H1 (cell line): ENCODE data around the gene RBM5. TPM values are rescaled to one million over a fixed set of nuclear protein-coding genes. Genes with fewer than 3 reads are reported as not detected.
A peak's percentile ranks its signal among the peaks of the same experiment; 100 is the strongest.

Experiments
- CTCF ChIA-PET: fragments of 300-600 bp; sonication (Branson Sonifier 250); formaldehyde crosslinking; loops from one replicate; lab custom pipeline; 2021; ENCODE audit not compliant: partially characterized antibody; lab: Charles Lee
- POLR2A ChIA-PET: fragments of 300-600 bp; sonication (Branson Sonifier 250); formaldehyde crosslinking; loops from one replicate; lab custom pipeline; 2021; ENCODE audit warnings: inconsistent platforms; ENCODE audit not compliant: partially characterized antibody; lab: Charles Lee
- DNase-seq, 2 experiments: peaks; one replicate each; pipeline versions ENCODE4 v3.0.0 to v3.0.0-alpha.2; 2010 to 2022; ENCODE audit warnings: low spot score in 2 of 2, low read depth in 1 of 2, mixed read lengths in 1 of 2
- FAIRE-seq: peaks from 2 replicates; lab custom pipeline; 2011; peaks lifted over from hg19 to GRCh38; lab: Jason Lieb, UNC
- H2AFZ ChIP-seq: 2 replicates; pipeline ENCODE4 v1.8.1; 2012; ENCODE audit warnings: low read length, inconsistent platforms
- H2AK5ac ChIP-seq: 2 replicates; pipeline ENCODE4 v1.6.1; 2013; ENCODE audit warnings: low read depth, low read length
- H2BK120ac ChIP-seq: replicated peaks from 2 replicates; pipeline ENCODE3; 2013; ENCODE audit warnings: low read depth, low read length, inconsistent platforms
- H2BK12ac ChIP-seq: 2 replicates; pipeline ENCODE4 v1.6.1; 2013; ENCODE audit warnings: low read depth, low read length
- H2BK15ac ChIP-seq: 2 replicates; pipeline ENCODE4 v1.6.1; 2013; ENCODE audit warnings: low read length
- H2BK20ac ChIP-seq: 2 replicates; pipeline ENCODE4 v1.6.1; 2013; ENCODE audit warnings: low read length
- H2BK5ac ChIP-seq: 2 replicates; pipeline ENCODE4 v1.6.1; 2013; ENCODE audit warnings: low read depth, low read length
- H3K14ac ChIP-seq: 2 replicates; pipeline ENCODE4 v1.6.1; 2013; ENCODE audit warnings: inconsistent platforms; ENCODE audit not compliant: insufficient read length
- H3K18ac ChIP-seq: 2 replicates; pipeline ENCODE4 v1.6.1; 2013; ENCODE audit warnings: low read length; ENCODE audit errors: extremely low read depth
- H3K23ac ChIP-seq: 2 replicates; pipeline ENCODE4 v1.6.1; 2013; ENCODE audit warnings: inconsistent platforms; ENCODE audit not compliant: insufficient read length
- H3K23me2 ChIP-seq: 2 replicates; pipeline ENCODE4 v1.6.1; 2013; ENCODE audit warnings: low read depth, low read length
- H3K27ac ChIP-seq: 2 replicates; pipeline ENCODE4 v1.6.1; 2011; ENCODE audit warnings: low read depth, low read length, inconsistent platforms
- H3K27me3 ChIP-seq, 4 experiments: replicated peaks in 1 of 4; 1 replicate in 1 of 4; 2 replicates in 3 of 4; pipeline versions ENCODE4 v1.6.1 to v1.8.1; 2011 to 2013; ENCODE audit warnings: low read length in 3 of 4, mild to moderate bottlenecking in 3 of 4, inconsistent platforms in 2 of 4, mixed read lengths in 2 of 4, moderate library complexity in 1 of 4; ENCODE audit not compliant: control insufficient read depth in 3 of 4, insufficient read depth in 3 of 4; ENCODE audit errors: extremely low read depth in 1 of 4
- H3K36me3 ChIP-seq, 4 experiments: 2 replicates each; pipeline versions ENCODE4 v1.6.1 to v1.8.1; 2011 to 2013; ENCODE audit warnings: mild to moderate bottlenecking in 4 of 4, low read length in 3 of 4, moderate library complexity in 2 of 4, control low read depth in 1 of 4, inconsistent platforms in 1 of 4; ENCODE audit not compliant: insufficient read depth in 4 of 4, control insufficient read depth in 2 of 4
- H3K4ac ChIP-seq: replicated peaks from 2 replicates; pipeline ENCODE3; 2013; ENCODE audit warnings: low read length, low read depth, mixed read lengths, inconsistent platforms; ENCODE audit not compliant: insufficient read length
- H3K4me1 ChIP-seq, 4 experiments: replicated peaks in 1 of 4; 1 replicate in 1 of 4; 2 replicates in 3 of 4; pipeline versions ENCODE4 v1.6.1 to v1.8.1; 2011 to 2013; ENCODE audit warnings: low read length in 3 of 4, inconsistent platforms in 2 of 4, mixed read lengths in 1 of 4; ENCODE audit not compliant: insufficient read depth in 4 of 4, control insufficient read depth in 3 of 4
- H3K4me2 ChIP-seq, 2 experiments: 2 replicates each; pipeline versions ENCODE4 v1.6.1 to v1.8.1; 2011 to 2013; ENCODE audit warnings: low read depth in 2 of 2, low read length in 2 of 2, control low read depth in 1 of 2, inconsistent platforms in 1 of 2, mild to moderate bottlenecking in 1 of 2; ENCODE audit not compliant: insufficient read depth in 1 of 2
- H3K4me3 ChIP-seq, 4 experiments: fragments of 200-600, 300-600 bp in 1 of 4; sonication (generic), shearing (Covaris generic), sonication (Bioruptor Twin) in 1 of 4; 2 replicates each; pipeline versions ENCODE4 v1.5.1 to v1.8.1; 2011 to 2016; ENCODE audit warnings: low read length in 4 of 4, low read depth in 3 of 4, control low read depth in 2 of 4, inconsistent platforms in 2 of 4, mild to moderate bottlenecking in 2 of 4, mixed read lengths in 1 of 4, moderate library complexity in 1 of 4; ENCODE audit not compliant: insufficient read depth in 2 of 4; ENCODE audit errors: extremely low read depth in 1 of 4
- H3K56ac ChIP-seq: replicated peaks from 2 replicates; pipeline ENCODE3; 2013; ENCODE audit warnings: low read depth, mild to moderate bottlenecking, mixed read lengths, low read length, inconsistent platforms; ENCODE audit not compliant: insufficient read length
- H3K79me1 ChIP-seq: 2 replicates; pipeline ENCODE4 v1.6.1; 2013; ENCODE audit warnings: low read depth, low read length, control low read depth
- H3K79me2 ChIP-seq, 2 experiments: 2 replicates each; pipeline versions ENCODE4 v1.6.1 to v1.8.1; 2012 to 2013; ENCODE audit warnings: low read length in 2 of 2, mild to moderate bottlenecking in 2 of 2, inconsistent platforms in 1 of 2; ENCODE audit not compliant: insufficient read depth in 2 of 2, control insufficient read depth in 1 of 2
- H3K9ac ChIP-seq, 4 experiments: replicated peaks in 1 of 4; 1 replicate in 1 of 4; 2 replicates in 3 of 4; pipeline versions ENCODE4 v1.6.1 to v1.8.1; 2011 to 2013; ENCODE audit warnings: low read depth in 3 of 4, low read length in 3 of 4, control low read depth in 2 of 4, mild to moderate bottlenecking in 2 of 4, moderate library complexity in 2 of 4, inconsistent platforms in 1 of 4; ENCODE audit errors: extremely low read depth in 1 of 4
- H3K9me3 ChIP-seq, 2 experiments: 2 replicates each; pipeline versions ENCODE4 v1.6.1 to v1.8.1; 2012 to 2013; ENCODE audit warnings: mild to moderate bottlenecking in 2 of 2, moderate library complexity in 2 of 2, control low read depth in 1 of 2, inconsistent platforms in 1 of 2, low read depth in 1 of 2, low read length in 1 of 2, mixed read lengths in 1 of 2; ENCODE audit not compliant: insufficient read depth in 2 of 2
- H4K20me1 ChIP-seq, 2 experiments: replicated peaks in 1 of 2; 2 replicates each; pipeline versions ENCODE3 to v1.8.1; 2011 to 2013; ENCODE audit warnings: inconsistent platforms in 2 of 2, low read length in 2 of 2, mild to moderate bottlenecking in 1 of 2; ENCODE audit not compliant: insufficient read depth in 2 of 2, control insufficient read depth in 1 of 2
- H4K5ac ChIP-seq: 2 replicates; pipeline ENCODE4 v1.6.1; 2013; ENCODE audit warnings: low read length, low read depth, mixed read lengths, inconsistent platforms; ENCODE audit not compliant: insufficient read length
- H4K8ac ChIP-seq: 2 replicates; pipeline ENCODE4 v1.8.0; 2013; ENCODE audit warnings: mild to moderate bottlenecking, moderate library complexity, low read length, inconsistent platforms; ENCODE audit not compliant: insufficient read depth; ENCODE audit errors: extremely low read depth
- H4K91ac ChIP-seq: replicated peaks from 2 replicates; pipeline ENCODE3; 2013; ENCODE audit warnings: low read length, mixed read lengths, inconsistent platforms; ENCODE audit not compliant: insufficient read length
- CHD1 ChIP-seq: IDR thresholded peaks from 2 replicates; pipeline ENCODE4 v1.6.1; 2012; ENCODE audit warnings: low read depth, low read length, improper control_type of control experiment
- JUN ChIP-seq: IDR thresholded peaks from 2 replicates; pipeline ENCODE4 v1.6.1; 2011; ENCODE audit warnings: low read depth, mild to moderate bottlenecking, improper control_type of control experiment, low read length
- SP4 ChIP-seq: IDR thresholded peaks from 2 replicates; pipeline ENCODE4 v1.6.1; 2012; ENCODE audit warnings: low read length, inconsistent platforms
- USF2 ChIP-seq: IDR thresholded peaks from 2 replicates; pipeline ENCODE4 v1.6.1; 2011; ENCODE audit warnings: low read length, improper control_type of control experiment
- WGBS, 2 experiments: shearing (Covaris generic) in 1 of 2; methylation state at CpG; one replicate each; pipeline versions ENCODE4 v1.1.6 to v1.1.7; 2013 to 2015; ENCODE audit warnings: low lambda C conversion rate in 2 of 2, mixed read lengths in 2 of 2, inconsistent platforms in 1 of 2, low coverage in 1 of 2, missing lambda C conversion rate in 1 of 2; ENCODE audit not compliant: insufficient replicate concordance in 2 of 2, insufficient coverage in 1 of 2, insufficient read length in 1 of 2; ENCODE audit errors: extremely low coverage in 1 of 2, missing lambda C conversion rate in 1 of 2; 5-methylcytosine and 5-hydroxymethylcytosine counted together
- polyA plus RNA-seq, 7 experiments: library from polyadenylated mRNA; depleted of rRNA in 3 of 7; stranded (reverse) in 5 of 7; unstranded in 2 of 7; fragments of >200 nt in 5 of 7; fragments of 200-250 nt in 2 of 7; gene quantifications; 1 replicate in 5 of 7; 2 replicates in 1 of 7; 4 replicates in 1 of 7; pipeline versions ENCODE4 v1.2.1 to v1.2.3, GENCODE V29; 2011 to 2013; ENCODE audit warnings: missing spikeins in 2 of 7, mixed read lengths in 2 of 7
- total RNA-seq: library from RNA; stranded (reverse); fragmentation: NEBNext Ultra II Directional; extraction: Animal tissue kit (Norgen Biotek cat#: 25700); gene quantifications from 2 replicates; pipeline ENCODE4 v1.2.1, GENCODE V29; 2021

The RBM5 gene
- total and polyA plus RNA-seq, 2 of the 8 experiments (the other 6 are each of a cell fraction or from before 2014, with no cell fraction given): 82.7 to 144 TPM

- H2BK15ac ChIP-seq: peak overlapping the region; percentile 46; the same call in 1 of the 2 replicates
- no peak overlapping the region for H3K4ac ChIP-seq
- no peak overlapping the region for H4K8ac ChIP-seq
- ChIA-PET CTCF (interaction anchor here (0.6 to 5.0 kb wide), 5 partner anchors 12 to 108 kb away, joined by 3 to 30 read pairs (median 3); partner anchors contain the start of gene GNAT1), POLR2A (interaction anchor here (0.8 to 10.6 kb wide), 5 partner anchors 10 to 32 kb away, joined by 3 to 133 read pairs (median 4); no protein-coding TSS in a partner anchor)
- no peak overlapping the region for H3K4me2 ChIP-seq
- no peak overlapping the region for H4K5ac ChIP-seq
- H4K20me1 ChIP-seq: no peaks in the 10 kb centered on the region
- 0 out of 2 replicates have a peak overlapping the region, but pooled peaks have one; percentile 7 for H3K18ac ChIP-seq
- peaks cover 4 to 15% (median 9%) of the 10 kb centered on the region in 4 experiments for H3K4me1 ChIP-seq
- H2AK5ac ChIP-seq: no peak overlapping the region
- no peaks in the 10 kb centered on the region for H3K9me3 ChIP-seq
- no peak overlapping the region for H3K14ac ChIP-seq
- WGBS, 2 experiments: 82% methylated on average over 4 of the region's 4 CpGs; no CpG with 5 or more reads in 1 of the 2 experiments
- no peak overlapping the region for H2AFZ ChIP-seq
- no peaks in the 10 kb centered on the region for H3K79me1 ChIP-seq
- FAIRE-seq: no peak
- H3K23me2 ChIP-seq: no peaks in the 10 kb centered on the region; the same call in 1 of the 2 replicates
- no peak overlapping the region for H3K56ac ChIP-seq
- peak overlapping the region; percentile 84; the same call in 1 of the 2 replicates for H2BK12ac ChIP-seq
- H2BK120ac ChIP-seq: no peak overlapping the region
- H2BK5ac ChIP-seq: no peak overlapping the region
- no peak overlapping the region for H3K23ac ChIP-seq
- H3K79me2 ChIP-seq: no peaks in the 10 kb centered on the region
- DNase-seq: no peak
- H3K27ac ChIP-seq: 0 out of 2 replicates have a peak overlapping the region, but pooled peaks have one; percentile 32
- peak overlapping the region in 1 of 4 experiments; percentile 15; a peak in 1 of 7 replicates for H3K9ac ChIP-seq
- H4K91ac ChIP-seq: no peak overlapping the region
- H3K4me3 ChIP-seq: no peak overlapping the region
- H3K36me3 ChIP-seq: no peaks in the 10 kb centered on the region
- TF ChIP-seq JUN: no peak
- TF ChIP-seq CHD1: no peak
- TF ChIP-seq USF2: no peak
- TF ChIP-seq SP4: no peak
- TF ChIP-seq, all 59 proteins: peak for 0
- Histone ChIP-seq H2BK20ac (no peak overlapping the region), H3K27me3 (no peaks in the 10 kb centered on the region; a peak in 1 of 7 replicates)
These were observed 44.5 kb downstream of the RBM5 start for GRCh38 chr3:50133283-50133615.
